Measurements from ENCODE around the gene GPHN.

GPHN gene

GRCh38 chr14:67199016-67199415 lies 691.1 kb downstream of the GPHN start:
- no peak overlapping the region for H3K4me3 ChIP-seq (ENCODE audit: low read depth, low read length)

GRCh38 chr14:67207810-67208209 lies 699.9 kb downstream of the GPHN start:
- no peak overlapping the region for H3K4me3 ChIP-seq (ENCODE audit: low read depth, low read length)

GRCh38 chr14:67218126-67218525 lies 710.2 kb downstream of the GPHN start:
- no peak overlapping the region for H3K4me3 ChIP-seq (ENCODE audit: low read depth, low read length)

GRCh38 chr14:67221248-67221981 lies 713.5 kb downstream of the GPHN start:
- no peak overlapping the region for H3K4me3 ChIP-seq (ENCODE audit: low read depth, low read length)

GRCh38 chr14:67221982-67222328 lies 714.0 kb downstream of the GPHN start:
- no peak overlapping the region for H3K4me3 ChIP-seq (ENCODE audit: low read depth, low read length)

GRCh38 chr14:67225523-67225922 lies 717.6 kb downstream of the GPHN start:
- H3K4me3 ChIP-seq (ENCODE audit: low read depth, low read length) = no peak overlapping the region

GRCh38 chr14:67228325-67228984 lies 720.5 kb downstream of the GPHN start:
- H3K4me3 ChIP-seq (ENCODE audit: low read depth, low read length) = no peak overlapping the region

All from iPS-11a (cell line).